GM19468 (cell line): ENCODE data around the gene NPAS1.
"Not testable (repeated sequence)": the region's sequence is repeated elsewhere in the genome, so short reads cannot be mapped to it uniquely, and the experiment has no call there.

Experiments
- ATAC-seq: cut with Tn5 transposase; IDR thresholded peaks from one replicate; pipeline ENCODE4 v1.9.1; 2021; ENCODE audit warnings: mild to moderate bottlenecking, moderate library complexity, moderate number of reproducible peaks; ENCODE audit not compliant: unreplicated experiment; ENCODE audit errors: extremely low read depth

Gene NPAS1

DNA sequence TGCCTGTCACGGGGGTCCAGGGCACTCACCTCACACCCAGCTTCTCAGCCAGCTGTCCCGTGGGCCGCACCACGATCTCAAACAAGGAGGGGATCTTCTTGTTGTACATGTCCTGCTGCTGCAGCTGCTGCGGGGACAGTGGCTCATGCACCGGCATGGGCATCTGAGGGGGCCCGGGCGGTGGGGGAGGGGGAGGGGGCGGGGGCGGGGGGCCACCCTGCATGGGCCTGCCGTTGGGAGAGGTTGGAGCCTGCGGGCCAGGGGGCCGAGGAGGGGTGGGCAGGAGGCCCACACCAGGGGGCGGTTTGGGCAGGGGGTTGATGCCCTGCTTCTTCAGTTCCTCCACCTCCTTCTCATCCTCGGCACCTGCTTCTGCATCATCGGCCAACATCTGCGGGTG, 52.7 kb downstream of the NPAS1 start:
- no peak for ATAC-seq

- no peak for ATAC-seq
These were observed 53.9 kb downstream of the NPAS1 start for GRCh38 chr19:47073574-47073973.

DNA sequence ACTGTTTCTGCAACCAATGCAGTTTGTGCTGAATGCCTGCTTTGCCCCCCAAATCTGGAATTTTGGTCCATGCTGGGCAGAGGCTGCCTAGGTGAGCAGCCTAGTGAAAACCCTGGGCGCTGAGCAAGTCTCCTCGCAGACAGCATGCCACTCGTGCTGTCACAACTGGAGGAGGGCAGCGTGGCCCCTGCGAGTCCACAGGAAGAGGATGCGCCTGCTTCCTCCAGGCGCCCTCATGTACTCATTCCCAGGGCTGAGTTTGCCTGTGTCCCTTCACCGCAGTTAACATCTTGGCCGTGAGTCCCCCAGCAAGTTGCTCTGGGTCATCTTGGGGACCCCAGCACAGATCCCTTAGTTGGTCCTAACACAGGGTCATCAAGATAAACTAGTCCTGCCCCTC, 55.0 kb downstream of the NPAS1 start:
- ATAC-seq = no peak

DNA sequence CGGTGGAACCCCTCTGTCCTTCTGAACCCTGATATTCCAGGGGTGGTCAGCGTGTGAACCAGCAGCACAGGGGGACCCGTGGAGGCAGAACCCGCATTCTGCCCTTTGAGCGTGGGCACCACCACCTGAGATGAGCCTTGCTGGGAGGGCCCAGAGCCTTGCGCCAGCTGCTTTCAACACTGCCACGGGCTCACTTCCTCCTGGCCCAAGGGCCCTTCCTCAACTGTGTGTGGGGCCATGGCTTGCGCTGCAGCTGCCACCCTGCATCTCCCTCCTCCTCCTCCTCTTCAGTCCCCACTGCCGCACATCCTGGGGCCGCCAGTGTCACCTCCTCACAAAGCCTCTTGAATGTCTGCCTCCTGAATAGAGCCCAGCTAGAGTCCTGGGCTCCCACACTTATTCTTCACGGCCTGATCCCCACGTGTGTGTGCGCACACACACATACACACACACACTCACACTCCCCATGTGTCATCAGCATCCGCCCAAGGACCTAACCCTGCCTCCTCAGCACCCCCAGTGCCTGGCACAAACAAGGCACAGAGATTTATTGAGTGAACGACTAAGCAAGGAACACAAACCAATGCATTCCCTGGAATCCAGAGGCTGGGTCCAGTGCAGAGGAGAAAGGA, 55.7 kb downstream of the NPAS1 start:
- ATAC-seq = no peak

DNA sequence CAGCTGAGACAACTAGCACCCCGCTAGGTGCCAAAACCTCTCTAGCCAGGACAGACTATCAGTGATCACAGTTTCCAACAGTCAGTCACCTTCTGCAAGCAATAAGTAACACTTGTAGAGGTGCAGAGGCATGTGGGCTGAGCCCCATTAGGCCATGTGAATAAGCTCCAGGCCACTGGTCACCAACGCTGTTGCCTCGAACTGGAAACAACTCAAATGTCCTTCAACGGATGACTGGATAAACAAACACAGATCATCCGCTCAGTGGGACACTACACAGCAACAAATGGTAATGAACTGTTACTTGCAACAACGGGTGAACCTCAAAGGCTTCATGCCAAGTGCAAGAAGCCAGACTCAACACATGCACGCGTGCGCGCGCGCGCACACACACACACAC, 56.3 kb downstream of the NPAS1 start:
- ATAC-seq = no peak

GRCh38 chr19:47078351-47078750, 58.7 kb downstream of the NPAS1 start:
- not testable (repeated sequence) for ATAC-seq

DNA sequence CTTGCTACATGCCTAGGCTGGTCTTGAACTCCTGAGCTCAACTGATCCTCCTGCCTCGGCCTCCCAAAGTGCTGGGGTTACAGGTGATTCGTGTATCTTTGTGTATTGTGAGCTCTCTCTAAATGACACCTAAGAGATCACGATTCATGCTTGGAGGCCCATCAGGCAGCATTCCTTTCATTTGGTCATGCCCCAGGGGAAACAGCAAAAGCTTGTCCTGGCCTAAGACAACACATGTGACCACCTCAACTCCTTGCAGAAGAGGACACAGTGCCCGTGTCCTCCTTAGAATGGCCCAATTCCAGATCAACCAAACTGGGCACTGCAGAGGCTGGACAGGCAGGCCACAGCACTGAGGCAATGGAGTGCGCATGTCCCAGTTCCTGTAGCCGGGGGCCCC, 61.5 kb downstream of the NPAS1 start:
- no peak for ATAC-seq

DNA sequence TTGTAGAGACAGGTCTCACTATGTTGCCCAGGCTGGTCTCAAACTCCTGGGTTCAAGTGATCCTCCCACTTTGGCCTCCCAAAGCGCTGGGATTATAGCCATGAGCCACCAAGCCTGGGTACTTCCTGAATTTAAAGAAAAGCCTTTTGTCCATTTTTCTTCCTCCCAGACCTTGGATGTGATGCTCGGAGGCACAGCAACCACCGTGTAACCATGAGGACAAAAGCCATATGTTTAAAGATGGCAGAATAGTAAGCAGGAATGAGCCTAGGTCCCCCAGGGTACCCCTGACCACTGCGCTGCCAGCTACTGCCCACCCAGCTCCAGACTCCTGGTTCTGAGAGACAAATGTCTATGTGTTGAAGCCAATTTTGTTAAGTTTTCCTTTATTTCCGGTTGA, 62.9 kb downstream of the NPAS1 start:
- no peak for ATAC-seq

GRCh38 chr19:47084879-47085439, 65.3 kb downstream of the NPAS1 start:
- ATAC-seq = no peak

DNA sequence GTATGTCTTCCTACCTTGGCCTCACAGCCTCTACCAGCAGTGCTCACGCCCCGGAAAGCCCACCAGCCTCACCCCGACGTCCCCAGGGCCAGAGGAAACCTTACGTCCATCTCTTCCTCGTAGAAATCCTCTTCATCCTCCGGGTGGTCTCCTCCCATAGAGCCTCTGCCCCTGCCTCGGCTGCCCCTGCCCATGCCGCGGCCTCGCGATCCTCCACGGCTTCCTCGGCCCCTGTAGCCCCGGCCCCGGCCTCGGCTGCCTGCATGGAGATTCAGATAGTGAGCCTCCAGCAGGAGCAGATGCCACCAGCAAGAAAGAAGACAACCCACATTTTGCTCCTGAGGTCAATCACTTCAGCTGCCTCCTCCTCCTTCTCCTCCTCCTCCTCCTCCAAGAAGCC, 66.6 kb downstream of the NPAS1 start:
- no peak for ATAC-seq

- no peak for ATAC-seq
These were observed 70.2 kb downstream of the NPAS1 start for GRCh38 chr19:47089767-47090350.

- ATAC-seq = no peak
These were observed 73.6 kb downstream of the NPAS1 start for GRCh38 chr19:47093254-47093653.

DNA sequence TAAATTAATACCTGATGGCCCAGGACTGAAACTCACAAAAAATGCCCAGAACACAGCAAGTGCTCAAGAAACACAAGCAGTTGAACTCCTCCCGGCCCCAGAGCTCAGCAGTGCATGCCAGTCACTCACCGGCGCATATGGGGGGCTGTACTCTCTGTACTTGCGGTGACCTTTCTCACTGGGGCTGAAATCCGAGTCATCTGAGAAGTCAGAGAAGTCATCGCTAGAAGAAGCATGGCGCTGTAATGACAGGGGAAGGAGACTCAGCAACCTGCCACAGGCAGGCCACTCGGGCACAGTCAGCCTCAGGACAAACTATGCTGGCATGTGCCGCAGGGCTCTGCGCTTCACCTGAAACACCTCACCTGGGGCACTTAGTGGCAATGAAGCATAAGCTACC, 74.2 kb downstream of the NPAS1 start:
- ATAC-seq = no peak

- ATAC-seq = no peak
These were observed 75.2 kb downstream of the NPAS1 start for GRCh38 chr19:47094557-47095475.
